Ramos (cell line): ENCODE results near the gene PHEX.
"Not testable (repeated sequence)": the region's sequence is repeated elsewhere in the genome, so short reads cannot be mapped to it uniquely, and the experiment has no call there.

ENCODE experiments used
- in situ Hi-C: fragments of 300-500 bp; cut with MboI; formaldehyde crosslinking; loops from one replicate; pipeline ENCODE4 v1.14.3; 2022; ENCODE audit warnings: low sequenced_read_pairs; ENCODE audit not compliant: unreplicated experiment

The PHEX gene

DNA sequence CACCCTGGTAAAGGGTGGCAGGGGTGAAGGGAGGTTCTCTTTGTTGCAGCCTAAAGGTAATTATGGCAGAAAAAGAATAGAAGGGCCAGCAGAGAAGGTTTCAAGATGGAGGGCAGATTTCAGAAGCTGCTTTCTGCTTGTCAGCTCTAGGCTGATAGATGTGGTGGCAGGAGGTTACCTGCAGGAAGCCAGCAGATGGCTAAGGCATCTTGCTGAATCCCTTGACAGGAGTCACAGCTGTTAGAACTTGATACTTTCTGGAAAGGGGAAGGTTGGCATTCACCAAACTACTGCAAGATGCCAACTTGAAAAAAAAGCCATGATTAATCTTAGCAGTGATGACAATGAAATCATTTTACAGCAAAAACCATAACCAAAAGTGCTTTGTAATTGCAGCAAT is 171.1 kb downstream of the PHEX start:
- in situ Hi-C loops = no loop called here

DNA sequence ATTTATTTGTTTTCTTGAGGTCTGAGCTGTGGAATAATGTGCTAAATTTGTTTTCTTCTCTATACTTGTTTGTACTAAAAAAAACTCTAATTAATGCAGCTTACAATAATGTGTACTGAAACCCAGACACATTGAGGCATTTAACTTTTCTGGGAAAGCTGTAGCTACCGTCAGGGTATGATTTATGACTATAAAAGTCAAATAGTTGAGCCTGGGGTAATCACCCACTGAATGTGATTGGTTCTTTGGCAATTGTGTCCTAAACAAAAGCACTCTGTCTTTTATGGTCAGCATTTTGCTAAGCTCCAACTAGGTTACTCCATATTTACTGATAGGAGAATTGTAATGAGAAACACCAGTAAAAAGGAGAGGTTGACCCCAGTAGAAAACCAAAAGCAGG is 174.7 kb downstream of the PHEX start:
- in situ Hi-C loops = no loop called here

DNA sequence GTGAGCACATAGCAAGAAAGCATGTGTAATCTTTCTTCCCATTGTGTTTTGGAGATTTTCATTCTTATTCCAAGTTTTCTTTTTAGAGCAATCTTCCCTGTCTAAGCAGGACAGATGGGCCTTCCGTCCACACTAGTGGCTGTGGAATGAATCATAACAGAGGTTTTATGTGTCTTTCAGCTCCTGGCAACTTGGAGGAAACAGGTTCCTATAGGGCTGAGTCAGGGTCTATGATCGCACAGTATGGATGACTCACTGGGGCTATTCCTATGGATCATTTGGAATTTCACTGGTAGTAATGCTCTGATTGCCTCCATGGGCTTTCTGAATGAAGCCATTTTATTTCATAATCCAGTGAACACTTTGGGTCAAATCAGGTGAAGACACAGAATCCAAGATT is 188.8 kb downstream of the PHEX start:
- in situ Hi-C loops = no loop called here

DNA sequence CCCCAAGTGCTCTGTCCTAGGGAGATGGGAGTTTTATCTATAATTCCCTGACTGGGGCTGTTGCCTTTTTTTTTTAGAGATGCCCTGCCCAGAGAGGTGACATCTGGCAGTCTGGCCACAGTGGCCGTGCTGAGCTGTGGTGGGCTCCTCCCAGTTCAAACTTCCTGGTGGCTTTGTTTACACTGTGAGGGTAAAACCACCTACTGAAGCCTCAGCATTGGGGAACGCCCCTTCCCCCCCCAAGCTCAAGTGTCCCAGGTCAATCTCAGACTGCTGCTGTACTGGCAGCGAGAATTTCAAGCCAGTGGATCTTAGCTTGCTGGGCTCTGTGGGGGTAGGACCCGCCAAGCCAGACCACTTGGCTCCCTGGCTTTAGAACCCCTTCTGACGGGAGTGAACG is 202.3 kb downstream of the PHEX start:
- in situ Hi-C loops = no loop called here

DNA sequence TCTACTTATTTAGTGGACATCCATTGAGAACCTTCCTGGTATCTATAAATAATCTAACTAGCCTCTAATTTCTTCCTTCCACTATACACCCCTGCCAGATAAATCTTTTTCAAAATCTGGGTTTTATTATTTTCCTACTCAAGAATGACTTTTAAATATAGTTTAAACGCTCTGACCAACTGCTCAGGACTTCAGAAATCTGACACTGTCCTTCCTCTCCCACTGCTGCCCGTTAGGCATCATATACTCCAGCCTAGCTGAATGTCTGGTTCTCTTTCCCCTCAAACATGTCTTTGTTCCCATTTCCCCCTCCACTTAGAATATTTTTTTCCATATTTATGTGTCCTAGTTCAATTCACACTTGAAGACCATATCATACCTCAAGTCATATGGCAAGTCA is 205.4 kb downstream of the PHEX start:
- in situ Hi-C loops = no loop called here

DNA sequence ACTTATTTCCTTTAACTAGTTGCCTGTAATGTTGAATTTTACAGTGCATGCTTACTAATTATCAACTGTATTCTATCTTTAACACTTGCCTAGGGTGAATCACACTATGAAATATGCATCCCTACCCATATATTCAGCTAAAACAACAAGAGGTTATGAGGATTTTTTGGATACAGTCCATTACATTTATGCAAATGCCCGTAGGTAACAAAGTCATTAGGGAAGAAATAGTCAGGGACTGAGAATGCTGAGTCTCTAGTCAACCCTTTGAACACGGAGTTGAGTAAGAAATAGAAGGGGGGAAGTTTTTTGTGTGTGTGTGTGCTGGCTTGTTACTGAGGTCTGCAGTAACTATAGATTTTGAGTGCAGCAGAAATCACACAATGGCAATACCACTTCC is 214.5 kb downstream of the PHEX start:
- in situ Hi-C loops = no loop called here

DNA sequence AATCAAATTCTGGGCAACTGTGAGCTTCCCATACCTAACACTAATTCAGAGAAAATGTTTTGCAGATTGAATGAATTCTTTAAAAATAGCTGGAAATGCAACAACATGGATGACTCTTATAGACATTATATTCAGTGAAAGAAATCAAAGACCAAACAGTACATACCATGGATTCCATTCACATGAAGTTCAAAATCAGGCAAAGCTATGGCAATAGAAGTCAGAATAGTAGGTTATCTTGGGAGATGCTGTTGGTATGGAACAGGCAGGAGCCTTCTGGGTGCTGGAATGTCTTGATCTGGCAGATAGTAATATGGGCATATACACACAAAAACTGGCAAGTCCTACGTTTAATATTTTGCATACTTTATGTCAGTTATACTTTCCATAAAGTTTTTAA is 215.0 kb downstream of the PHEX start:
- in situ Hi-C loops = no loop called here

DNA sequence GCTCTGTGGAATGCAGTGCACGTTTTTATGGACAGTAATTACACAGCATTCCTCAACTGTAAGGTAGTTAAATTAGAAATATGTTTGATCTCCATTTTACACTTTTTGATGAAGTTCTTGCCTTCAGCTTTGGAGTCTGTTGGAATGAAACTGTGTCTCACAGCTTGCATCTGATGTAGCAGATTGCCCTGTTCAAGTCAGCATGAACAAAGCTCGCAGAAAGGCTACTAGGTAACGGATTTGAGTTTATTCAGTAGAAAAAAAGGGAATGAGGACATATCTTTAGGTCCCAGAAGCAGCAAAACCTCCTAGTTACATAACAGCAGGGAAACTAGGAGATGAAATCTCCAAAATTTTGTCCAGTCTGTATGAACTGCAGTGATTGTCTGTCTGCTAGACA is 216.3 kb downstream of the PHEX start:
- in situ Hi-C loops = no loop called here

DNA sequence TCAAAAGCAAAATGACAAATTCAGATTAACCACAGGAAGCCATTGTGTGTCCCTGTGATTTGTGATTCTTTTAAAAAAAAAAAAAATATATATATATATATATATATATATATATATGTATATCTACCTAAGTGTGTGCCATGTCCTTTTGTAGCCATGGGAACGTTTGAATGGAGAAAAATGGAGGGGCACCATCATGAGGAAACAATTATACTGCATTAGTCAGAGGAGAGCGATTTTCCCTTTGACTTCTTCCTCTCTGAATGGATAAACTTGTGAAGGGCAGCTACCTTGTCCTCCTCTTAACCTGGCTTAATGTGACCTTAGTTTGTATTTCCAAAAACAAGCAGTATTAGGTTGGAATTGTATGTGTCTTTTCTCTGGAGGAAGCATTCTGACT is 217.2 kb downstream of the PHEX start:
- in situ Hi-C loops = no loop called here

DNA sequence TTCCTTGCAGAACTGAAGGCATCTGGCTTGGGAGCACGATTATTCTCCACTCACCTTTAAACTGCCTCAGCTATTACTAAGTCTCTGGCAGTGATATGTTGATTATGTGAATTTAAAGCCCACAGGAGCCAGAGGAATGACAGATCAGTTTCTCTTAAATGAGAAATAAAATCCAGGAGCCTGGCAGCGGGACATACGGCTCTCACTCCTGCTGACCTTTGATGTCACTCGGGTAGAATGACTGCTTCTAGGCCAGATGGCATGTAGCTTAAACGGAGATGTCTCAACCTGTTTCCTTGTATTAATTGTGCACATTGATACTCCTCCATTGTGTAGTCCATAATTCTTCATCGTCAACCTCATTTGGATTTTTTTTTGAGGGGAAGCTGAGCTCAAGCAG is 236.6 kb downstream of the PHEX start:
- in situ Hi-C loops = no loop called here

DNA sequence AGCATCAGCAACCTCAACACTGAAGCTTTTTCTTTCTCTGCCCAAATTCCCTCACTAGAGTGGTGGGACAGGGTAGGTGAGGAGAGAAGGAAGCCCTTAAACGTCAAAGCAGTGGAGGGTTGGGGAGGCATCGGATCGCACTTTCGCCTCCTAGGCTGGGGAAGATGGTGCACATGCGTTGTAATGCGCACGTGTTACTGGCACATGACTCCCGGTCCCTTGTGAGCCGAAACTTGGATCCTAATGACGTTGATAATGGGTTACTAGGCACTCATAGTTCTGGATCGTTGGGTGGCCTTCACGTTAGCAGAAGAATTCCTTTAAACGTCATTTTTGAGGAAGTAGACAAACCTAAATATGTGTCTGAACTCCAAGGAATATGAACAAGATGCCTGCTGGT is 240.5 kb downstream of the PHEX start, which contains the start of gene CBLL2:
Gene CBLL2 (plus strand): TSS at position 301 of the 400 bp plus-strand sequence. CDS start 79 bp downstream, at position 380.
- in situ Hi-C loops = no loop called here

DNA sequence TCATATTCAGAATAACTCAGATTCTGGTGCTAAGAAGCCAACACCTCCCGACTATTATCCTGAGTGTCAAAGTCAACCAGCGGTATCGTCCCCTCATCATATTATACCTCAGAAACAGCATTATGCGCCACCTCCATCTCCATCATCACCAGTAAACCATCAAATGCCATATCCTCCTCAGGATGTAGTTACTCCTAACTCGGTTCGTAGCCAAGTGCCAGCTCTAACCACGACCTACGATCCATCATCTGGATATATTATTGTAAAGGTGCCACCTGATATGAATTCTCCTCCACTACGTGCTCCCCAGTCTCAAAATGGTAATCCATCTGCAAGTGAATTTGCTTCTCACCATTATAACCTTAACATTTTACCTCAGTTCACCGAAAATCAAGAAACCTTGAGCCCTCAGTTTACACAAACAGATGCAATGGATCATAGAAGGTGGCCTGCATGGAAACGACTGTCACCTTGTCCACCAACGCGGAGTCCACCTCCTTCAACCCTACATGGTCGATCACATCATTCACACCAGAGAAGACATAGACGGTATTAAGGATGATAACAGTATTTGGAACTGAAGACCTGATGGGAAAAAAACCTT is 241.7 kb downstream of the PHEX start:
- in situ Hi-C loops = no loop called here

DNA sequence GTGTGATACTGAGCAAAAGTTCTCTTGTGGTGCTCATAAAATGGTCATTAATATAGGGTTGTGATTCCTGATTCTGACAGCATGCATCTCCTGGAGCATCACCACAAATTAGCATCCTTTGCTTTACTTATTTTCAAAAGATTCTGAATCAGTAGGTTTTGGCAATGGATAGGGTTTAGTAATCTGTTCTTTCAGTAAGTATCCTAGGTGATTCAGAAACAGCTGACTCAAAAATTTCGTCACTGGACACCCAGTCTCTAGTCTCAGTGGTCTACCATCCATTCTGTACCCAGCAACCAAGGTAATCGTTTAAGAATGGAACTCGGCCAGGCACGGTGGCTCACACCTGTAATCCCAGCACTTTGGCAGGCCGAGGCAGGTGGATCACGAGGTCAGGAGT is 244.7 kb downstream of the PHEX start:
- in situ Hi-C loops = no loop called here

DNA sequence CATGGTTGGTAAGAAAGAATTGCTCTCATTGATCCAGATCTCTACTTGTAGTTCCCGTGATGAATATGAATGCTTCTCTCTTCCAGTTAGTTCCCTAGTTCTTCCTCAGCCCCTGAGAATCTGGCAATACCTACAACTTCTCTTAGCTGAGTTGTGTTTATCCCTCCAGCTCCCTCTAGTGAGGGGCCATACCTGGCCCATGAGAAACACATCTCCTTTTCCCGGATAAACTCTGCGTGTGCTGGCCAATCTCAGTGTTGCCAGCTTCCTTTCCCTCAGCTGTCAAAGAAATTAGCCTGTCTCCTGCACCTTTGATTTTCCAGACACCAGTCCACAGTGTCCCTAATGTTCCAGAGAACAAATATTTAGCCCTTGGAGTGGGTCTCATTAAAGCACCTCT is 246.2 kb downstream of the PHEX start:
- in situ Hi-C loops = no loop called here

DNA sequence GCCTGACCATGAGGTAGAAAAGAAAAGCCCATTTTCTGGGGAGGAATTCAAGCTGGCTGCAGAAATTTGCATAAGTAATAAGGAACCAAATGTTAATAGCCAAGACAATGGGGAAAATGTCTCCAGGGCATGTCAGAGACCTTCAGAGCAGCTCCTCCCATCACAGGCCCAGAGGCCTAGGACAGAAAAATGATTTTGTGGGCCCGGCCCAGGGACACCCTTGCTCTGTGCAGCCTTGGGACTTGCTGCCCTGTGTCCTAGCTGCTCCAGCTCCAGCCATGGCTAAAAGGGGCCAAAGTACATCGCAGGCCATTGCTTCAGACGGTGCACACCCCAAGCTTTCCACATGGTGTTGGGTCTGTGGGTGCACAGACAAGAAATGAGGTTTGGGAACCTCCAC is 257.1 kb downstream of the PHEX start:
- in situ Hi-C loops = not testable (repeated sequence)

DNA sequence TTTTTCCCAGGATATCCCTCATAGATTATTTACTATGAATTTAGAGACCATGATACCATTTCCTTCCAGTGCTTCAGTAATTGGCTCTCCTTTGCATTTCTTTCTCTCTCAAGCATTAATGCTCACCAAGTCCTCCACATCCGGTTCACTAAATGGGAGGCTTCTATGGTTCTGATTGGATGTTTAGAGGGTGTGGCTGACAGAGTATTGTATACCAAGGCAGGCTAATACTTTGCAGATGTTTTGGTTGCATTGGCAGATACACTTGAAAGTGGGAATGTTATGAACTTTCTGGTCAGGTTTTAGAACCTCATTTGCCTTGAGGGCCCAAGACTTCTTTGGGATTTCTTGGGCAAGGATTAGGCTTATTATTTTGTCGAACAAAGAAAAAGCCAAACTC is 264.7 kb downstream of the PHEX start:
- in situ Hi-C loops = no loop called here

DNA sequence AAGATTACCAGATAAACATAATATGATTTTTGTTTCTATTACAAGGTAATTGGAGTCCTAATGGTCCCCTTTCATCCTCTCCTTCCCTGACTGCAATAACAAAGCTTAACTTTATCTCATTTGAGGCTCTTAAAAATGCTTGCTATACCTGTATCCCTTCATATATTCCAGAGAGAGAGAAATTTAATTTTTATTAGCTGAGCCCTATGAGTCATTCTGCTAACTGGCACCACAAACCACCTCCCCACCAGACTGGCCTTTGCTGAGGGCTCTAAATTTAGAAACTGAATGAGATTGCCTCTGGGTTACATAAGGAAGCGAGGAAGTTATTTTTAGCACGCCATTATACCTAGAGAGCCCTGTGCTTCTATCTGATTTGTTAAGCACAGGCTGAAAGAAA is 268.0 kb downstream of the PHEX start:
- in situ Hi-C loops = no loop called here
